Activated CD4-positive, alpha-beta T cell treated with anti-CD3 and anti-CD28 coated beads, Interleukin-10, Interleukin-2, amounts not matched to agents 100 ng/mL and 50 ng/mL, durations not matched to agents 16 hours and 8 hours (primary cell): Measurements from ENCODE around the gene CCDC85C.

Experiments
- DNase-seq: peaks from one replicate; pipeline ENCODE4 v3.0.0-alpha.2; 2020

Gene CCDC85C

GRCh38 chr14:99519931-99520421, 84.0 kb downstream of the CCDC85C start:
- DNase-seq = no peak

GRCh38 chr14:99519347-99519881, 84.6 kb downstream of the CCDC85C start:
- DNase-seq = no peak

DNA sequence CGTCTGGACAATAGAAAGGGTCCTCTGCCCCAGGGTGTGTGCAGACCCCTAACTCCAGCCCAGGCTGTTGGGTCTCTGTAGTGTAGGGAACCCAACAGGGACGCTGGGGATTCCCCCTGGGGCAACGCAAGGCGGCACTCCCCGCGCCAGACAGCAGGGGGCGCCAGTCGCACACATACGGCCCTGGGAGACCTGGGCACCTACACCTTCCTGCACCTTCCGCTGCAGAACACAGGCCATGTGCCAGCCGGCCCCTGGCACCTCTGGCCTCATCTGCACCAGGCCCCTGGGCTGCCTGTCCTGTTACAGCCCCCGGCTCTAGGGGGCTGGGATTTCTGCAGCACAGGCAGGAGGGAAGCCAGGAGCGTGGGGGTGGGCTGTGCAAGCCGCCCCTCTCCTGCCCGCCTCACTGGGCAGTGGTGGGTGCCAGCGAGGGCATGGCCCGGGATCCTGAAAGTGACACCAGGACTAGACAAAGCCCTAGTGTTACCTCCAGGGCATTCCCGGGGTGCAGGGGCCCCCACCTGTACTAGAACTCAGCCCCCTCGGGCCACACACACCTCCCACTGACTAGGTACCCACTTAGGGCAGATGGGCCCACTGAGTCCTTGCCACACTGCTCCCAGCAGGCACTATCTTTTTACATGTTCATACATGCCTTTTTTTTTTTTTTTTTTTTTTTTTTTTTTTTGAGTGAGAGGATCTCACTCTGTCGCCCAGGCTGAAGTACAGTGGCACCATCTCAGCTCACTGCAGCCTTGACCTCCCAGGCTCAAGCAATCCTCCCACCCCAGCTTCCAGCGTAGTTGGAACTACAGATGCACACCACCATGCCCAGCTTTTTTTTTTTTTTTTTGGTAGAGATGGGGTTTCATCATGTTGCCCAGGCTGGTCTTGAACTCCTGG, 85.3 kb downstream of the CCDC85C start:
- peak; percentile 81 for DNase-seq

DNA sequence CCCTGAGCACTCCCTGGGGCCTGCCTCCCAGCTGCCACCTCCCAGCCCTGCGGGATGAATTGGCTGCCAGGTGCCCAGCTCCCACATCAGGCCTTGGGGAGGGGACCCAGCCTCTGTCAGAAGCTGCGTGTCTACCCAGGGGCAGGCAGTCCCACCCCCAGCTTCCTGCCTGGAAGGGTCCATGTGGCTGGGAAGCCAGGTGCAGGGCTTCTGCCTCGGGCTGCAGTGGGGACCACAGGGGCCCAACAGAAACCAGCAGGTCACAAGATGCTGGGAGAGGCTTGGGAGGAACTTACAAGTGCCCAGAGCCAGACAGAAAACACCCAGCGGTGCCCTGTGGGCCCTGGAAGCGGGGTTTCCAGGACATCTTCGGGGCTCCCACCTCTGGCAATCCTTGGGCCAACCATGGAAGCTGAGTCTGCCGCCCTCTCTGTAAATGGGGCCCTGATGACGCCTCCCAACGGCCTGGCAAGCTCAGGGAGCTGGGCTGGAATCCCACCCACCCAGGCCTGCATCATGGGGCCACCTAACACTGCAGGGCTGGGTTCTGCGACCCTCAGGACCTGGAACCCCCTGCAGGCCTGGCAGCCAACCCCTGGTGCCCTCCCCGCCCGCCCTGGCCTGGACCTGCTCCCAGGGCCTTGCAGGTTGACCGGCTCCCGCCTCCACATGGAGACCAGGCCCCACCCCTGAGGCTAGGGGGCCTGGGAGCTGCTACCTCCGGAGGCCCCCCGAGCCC, 86.2 kb downstream of the CCDC85C start:
- no peak for DNase-seq

- DNase-seq = no peak
These were observed 87.0 kb downstream of the CCDC85C start for GRCh38 chr14:99516871-99517642.

DNA sequence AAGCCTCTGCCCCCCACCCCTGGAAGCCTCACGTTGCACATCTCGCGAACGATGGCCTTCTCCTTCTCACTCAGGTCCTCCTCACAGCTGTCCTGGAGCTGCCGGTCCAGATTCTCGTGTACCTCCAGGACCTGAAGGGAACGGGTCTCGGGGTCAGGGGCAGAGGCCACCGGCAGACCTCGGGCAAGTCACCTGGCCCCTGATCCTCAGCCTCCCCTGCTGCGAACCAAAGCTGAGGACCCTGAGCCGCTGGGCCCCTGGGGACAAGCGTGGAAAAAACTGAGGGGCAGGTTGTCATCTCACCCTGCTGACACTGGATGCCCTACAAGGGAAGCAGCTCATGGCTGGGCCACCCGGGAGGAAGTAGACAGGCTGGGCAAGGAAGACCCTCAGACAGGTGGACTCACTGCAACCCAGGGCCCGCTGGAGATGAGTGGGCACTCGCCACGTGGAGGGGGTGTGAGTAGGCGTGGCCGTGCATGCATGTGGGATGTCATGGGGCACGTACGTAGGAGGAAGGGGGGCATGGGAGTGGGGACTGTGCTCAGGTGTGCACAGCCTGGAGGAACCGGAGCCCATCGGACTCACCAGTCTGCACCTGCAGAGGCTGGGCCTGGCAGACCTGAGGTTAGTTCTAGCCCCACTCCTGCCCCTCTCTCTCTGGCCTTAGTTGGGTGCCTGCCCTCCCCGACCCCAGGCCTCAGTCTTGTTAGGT, 87.7 kb downstream of the CCDC85C start:
- no peak for DNase-seq

GRCh38 chr14:99515301-99516155, 88.5 kb downstream of the CCDC85C start:
- no peak for DNase-seq

- DNase-seq = no peak
These were observed 89.3 kb downstream of the CCDC85C start for GRCh38 chr14:99514552-99515300.

GRCh38 chr14:99513946-99514551, 90.0 kb downstream of the CCDC85C start:
- no peak for DNase-seq

GRCh38 chr14:99513183-99513694, 90.8 kb downstream of the CCDC85C start:
- DNase-seq = no peak

DNA sequence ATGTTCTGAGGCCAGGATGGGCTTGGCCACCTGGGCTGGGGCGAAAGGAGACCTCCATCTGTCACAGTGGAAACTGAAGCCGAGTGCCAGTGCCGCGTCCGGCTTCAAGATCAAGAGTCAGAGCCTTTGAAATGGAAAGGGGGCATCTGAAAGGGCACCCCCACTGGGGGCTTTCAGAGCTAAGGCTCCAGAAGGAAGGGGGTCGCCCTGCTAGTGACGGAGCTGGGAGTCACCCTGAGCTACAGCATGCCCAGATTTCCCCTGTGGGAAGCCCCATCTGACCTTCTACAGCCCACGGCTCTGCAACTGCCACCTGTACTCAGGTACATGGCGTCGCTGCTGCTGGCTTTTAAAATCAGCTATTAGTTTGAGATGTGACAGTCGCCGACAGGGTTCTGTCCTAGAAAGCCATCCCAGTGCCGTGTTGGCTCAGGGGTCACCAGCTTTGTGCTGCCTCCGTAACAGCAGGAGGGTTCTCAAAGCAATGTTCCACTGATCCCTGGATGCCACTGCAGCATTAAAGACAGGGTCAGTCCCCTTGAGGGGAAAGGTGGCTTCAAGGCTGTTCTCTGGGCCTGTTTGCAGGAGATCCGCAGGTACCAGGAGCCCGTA, 91.3 kb downstream of the CCDC85C start:
- no peak for DNase-seq

DNA sequence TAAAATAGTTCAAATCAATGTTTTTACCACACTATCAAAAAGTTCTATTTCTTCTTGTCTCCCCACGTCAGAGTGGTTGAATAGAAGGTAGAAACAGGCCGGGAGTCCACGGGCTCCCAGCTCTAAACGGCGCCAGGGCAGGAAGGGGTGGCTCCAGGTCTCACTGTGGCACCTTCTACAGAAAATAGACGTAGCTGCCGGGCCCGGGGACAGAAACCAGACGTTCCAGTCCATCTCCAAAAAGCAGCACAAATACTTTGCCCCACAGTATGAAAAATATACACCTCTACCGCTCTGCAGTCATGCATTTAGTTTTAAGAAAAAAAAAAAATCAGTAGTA, 91.9 kb downstream of the CCDC85C start:
- DNase-seq = no peak

DNA sequence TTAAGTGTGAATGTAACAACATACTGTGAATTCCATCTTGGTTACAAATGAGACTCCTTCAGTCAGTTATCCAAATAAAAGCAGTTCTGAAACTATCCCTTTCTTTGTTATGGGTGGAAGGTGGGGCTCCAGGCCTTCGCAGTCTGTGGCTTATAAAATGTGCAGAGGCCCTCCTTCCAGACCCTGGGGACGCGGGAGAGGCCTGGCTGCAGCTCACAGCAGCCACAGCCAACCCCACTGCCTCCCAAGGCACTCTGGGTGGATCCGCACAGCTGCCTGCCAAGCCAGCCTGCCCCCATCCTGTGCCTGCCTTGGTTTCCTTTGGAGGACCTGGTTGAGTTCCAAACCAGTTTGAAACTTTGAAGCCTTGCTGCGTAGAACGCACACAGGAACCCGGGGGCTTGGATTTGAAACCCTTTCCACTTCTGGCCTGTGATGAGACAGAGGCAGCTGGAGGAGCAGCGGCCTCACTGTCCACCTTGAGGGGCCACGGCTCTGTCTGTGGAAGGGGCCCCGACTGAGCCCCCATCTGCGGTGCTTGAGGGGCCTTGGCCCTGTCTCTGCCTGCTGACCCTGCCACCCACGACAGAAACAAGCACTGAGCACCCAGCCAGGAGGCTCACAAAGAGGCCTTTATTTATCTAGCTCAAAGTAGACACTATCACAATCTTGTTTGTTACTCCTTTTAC, 92.4 kb downstream of the CCDC85C start:
- no peak for DNase-seq

DNA sequence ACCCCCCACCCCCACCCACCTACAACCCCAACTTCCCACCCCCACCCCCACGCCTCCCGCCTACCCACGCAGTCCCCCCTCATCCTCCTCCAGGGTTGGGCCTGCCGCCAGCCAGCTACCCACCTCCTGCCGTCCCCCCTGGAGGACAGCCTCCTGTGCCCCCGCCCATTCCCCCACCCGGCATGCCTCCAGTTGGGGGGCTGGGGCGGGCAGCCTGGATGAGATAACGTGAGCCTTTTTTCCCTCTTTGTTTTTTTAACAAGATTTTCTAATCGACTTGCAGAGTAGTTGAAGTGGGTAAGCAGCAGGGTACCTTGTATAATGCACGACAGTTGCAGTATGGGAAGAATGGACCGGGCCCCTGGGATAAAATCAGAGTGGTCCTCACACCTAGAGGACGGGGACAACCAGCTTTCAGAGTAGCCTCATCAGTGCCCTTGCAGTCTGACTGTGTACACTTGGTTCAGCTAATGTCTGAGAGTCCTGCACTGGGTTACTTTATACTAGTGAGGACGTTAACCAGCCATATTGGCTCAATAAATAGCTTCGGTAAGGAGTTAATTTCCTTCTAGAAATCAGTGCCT, 93.4 kb downstream of the CCDC85C start:
- DNase-seq = no peak

GRCh38 chr14:99509871-99510555, 94.0 kb downstream of the CCDC85C start:
- DNase-seq = no peak

DNA sequence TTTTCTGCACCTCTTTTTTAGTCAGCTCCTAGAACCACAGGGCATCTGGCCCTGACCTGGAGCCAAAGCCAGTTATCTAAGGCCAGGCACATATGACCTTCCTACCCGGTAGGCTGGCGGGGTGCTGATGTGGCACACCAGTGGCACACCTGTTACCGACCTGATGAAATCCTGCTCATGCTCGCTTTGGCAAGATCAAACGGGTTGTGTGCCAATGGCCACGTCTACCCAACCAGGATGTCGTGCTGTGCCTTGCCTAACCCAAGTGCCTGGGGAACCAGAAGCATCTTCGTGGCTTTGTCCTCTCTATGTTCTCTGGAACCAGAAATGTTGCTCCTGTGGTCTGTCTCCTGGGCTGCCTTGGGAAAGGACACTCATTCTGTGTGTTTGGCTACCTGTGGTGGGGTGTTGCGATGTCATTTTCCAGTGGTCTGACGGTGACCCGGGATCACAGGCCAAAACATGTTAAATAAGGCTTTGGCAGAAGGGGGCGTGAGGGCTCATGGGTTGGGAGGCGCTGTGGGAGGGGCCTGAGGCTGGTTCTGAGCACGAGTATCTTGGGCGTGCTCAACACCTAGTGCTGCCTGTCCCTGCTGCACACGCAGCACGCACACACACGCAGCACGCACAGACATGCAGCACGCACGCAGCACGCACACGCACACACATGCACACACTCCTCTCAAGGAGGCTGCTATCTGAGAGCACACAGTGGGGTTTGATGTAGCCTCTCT, 94.9 kb downstream of the CCDC85C start:
- no peak for DNase-seq
